ENCODE measurements around the gene ASPM. TPM values are rescaled to one million over a fixed set of nuclear protein-coding genes. Genes with fewer than 3 reads are reported as not detected.

Gene ASPM
- polyA plus RNA-seq, 1 donor (not counting 4 experiments of a cell fraction or from before 2014, with no cell fraction given): 10.0 TPM

DNA sequence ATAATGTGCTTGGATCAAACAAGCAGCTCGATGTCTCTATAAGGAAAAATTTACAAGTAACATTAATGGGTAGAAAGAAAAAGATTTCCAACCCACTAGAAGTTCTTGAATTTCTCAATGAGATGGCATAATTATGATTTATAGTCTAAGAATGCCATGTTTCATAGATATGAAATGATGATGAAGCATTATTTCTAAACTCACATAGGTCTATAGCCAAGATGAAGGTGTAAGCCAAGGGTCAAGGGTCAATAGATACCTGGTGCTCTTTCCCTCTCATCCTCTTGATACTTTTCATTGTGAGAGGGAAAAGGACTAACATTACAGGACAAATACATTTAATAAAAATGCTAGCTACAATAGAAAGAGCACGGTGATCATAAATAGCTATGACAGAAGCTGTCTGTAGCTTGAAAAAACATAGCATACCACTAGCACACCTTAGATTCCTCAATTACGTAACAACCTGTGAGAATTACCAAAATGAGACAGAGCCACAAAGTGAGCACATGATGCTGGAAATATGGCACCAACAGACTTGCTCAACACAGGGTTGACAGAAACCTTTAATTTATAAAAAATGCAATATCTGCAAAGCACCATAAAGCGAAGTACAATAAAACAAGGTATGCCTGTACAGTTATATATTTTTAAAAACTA lies 53.1 kb downstream of the ASPM start:
- no peaks in the 10 kb centered on the region for H3K9me3 ChIP-seq (ENCODE audit: control insufficient read depth, low read depth, low read length)
- no peak overlapping the region for H3K9ac ChIP-seq (ENCODE audit: control insufficient read depth, extremely low read depth, insufficient read depth, low read length)
- H3K4me3 ChIP-seq (ENCODE audit: control insufficient read depth in 2 of 3, extremely low read depth in 1 of 3, insufficient read depth in 2 of 3, low read depth in 1 of 3, low read length in 3 of 3): no peak overlapping the region
- no peak overlapping the region for H3K27ac ChIP-seq (ENCODE audit: control insufficient read depth, insufficient read depth, low read length)
- TF ChIP-seq, protein P1, sequence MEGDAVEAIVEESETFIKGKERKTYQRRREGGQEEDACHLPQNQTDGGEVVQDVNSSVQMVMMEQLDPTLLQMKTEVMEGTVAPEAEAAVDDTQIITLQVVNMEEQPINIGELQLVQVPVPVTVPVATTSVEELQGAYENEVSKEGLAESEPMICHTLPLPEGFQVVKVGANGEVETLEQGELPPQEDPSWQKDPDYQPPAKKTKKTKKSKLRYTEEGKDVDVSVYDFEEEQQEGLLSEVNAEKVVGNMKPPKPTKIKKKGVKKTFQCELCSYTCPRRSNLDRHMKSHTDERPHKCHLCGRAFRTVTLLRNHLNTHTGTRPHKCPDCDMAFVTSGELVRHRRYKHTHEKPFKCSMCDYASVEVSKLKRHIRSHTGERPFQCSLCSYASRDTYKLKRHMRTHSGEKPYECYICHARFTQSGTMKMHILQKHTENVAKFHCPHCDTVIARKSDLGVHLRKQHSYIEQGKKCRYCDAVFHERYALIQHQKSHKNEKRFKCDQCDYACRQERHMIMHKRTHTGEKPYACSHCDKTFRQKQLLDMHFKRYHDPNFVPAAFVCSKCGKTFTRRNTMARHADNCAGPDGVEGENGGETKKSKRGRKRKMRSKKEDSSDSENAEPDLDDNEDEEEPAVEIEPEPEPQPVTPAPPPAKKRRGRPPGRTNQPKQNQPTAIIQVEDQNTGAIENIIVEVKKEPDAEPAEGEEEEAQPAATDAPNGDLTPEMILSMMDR (optimal IDR thresholded peaks at IDR 0.05 in 1 of 3, IDR thresholded peaks at IDR 0.05 in 1 of 3, conservative IDR thresholded peaks at IDR 0.05 in 1 of 3; ENCODE audit: extremely low read depth in 1 of 3, insufficient read depth in 2 of 3, low read length in 3 of 3): no peak
- no peak for TF ChIP-seq EZH2 (IDR thresholded peaks at IDR 0.05; ENCODE audit: low read length)
- H3K9me1 ChIP-seq (ENCODE audit: control insufficient read depth, extremely low read depth, insufficient read depth, low read length): no peaks in the 10 kb centered on the region
- FAIRE-seq (no peak), DNase-seq (ENCODE audit: low read depth, low spot score) (no peak)
- no peaks in the 10 kb centered on the region for H3K27me3 ChIP-seq (ENCODE audit: control insufficient read depth, extremely low read depth, insufficient read depth, low read length)
- H3K36me3 ChIP-seq (ENCODE audit: control insufficient read depth in 2 of 2, extremely low read depth in 1 of 2, insufficient read depth in 2 of 2, low read length in 2 of 2): peaks cover 0 to 2% of the 10 kb centered on the region in 2 experiments
- H3K79me2 ChIP-seq (ENCODE audit: control insufficient read depth, insufficient read depth, low read length): no peaks in the 10 kb centered on the region
- H2AFZ ChIP-seq (ENCODE audit: control insufficient read depth, low read length): no peak overlapping the region
- H3K4me1 ChIP-seq (ENCODE audit: control insufficient read depth, extremely low read depth, insufficient read depth, low read length): no peaks in the 10 kb centered on the region
- H3K4me2 ChIP-seq (ENCODE audit: control insufficient read depth, extremely low read depth, insufficient read depth, low read depth, low read length): no peak overlapping the region
- H4K20me1 ChIP-seq (ENCODE audit: control insufficient read depth, extremely low read depth, insufficient read depth, low read length): no peaks in the 10 kb centered on the region
- dilution Hi-C loops (cut with MboI; ENCODE audit: extremely low pct_ligation_motif_present, low sequenced_read_pairs): no loop called here

DNA sequence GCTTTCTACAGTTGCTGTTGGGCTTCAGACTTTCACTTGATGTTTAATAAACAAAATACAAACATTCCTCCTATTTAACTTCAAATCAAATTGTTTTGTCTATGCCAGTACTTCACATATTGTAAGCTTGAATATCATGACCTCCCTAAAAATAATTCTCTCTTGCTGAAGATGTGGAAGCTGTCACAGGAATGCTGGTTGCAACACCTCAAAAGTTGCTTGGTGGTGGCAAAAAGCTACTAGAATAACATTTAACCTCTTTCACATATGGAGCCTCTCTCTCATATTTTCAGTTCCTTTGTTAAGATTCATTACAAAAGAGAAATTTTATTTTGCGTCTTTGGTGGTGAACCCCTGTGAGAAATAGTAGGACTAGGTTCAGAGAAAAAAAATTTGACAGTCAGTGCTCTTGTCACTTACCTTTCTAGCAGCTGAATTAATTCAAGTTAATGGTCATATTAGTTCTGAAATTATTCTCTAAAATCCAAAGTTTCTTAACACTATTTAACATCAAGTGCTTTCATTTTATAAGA lies 53.9 kb downstream of the ASPM start:
- DNase-seq (ENCODE audit: low read depth, low spot score) (no peak), FAIRE-seq (no peak)
- no peaks in the 10 kb centered on the region for H3K27me3 ChIP-seq (ENCODE audit: control insufficient read depth, extremely low read depth, insufficient read depth, low read length)
- no peak overlapping the region for H3K27ac ChIP-seq (ENCODE audit: control insufficient read depth, insufficient read depth, low read length)
- no peaks in the 10 kb centered on the region for H3K9me3 ChIP-seq (ENCODE audit: control insufficient read depth, low read depth, low read length)
- no peaks in the 10 kb centered on the region for H3K9me1 ChIP-seq (ENCODE audit: control insufficient read depth, extremely low read depth, insufficient read depth, low read length)
- H3K4me1 ChIP-seq (ENCODE audit: control insufficient read depth, extremely low read depth, insufficient read depth, low read length): no peaks in the 10 kb centered on the region
- no peak overlapping the region for H3K4me2 ChIP-seq (ENCODE audit: control insufficient read depth, extremely low read depth, insufficient read depth, low read depth, low read length)
- dilution Hi-C loops (cut with MboI; ENCODE audit: extremely low pct_ligation_motif_present, low sequenced_read_pairs): no loop called here
- no peak for TF ChIP-seq EZH2 (IDR thresholded peaks at IDR 0.05; ENCODE audit: low read length)
- TF ChIP-seq, protein P1 (optimal IDR thresholded peaks at IDR 0.05 in 1 of 3, IDR thresholded peaks at IDR 0.05 in 1 of 3, conservative IDR thresholded peaks at IDR 0.05 in 1 of 3; ENCODE audit: extremely low read depth in 1 of 3, insufficient read depth in 2 of 3, low read length in 3 of 3): no peak
- H4K20me1 ChIP-seq (ENCODE audit: control insufficient read depth, extremely low read depth, insufficient read depth, low read length): no peaks in the 10 kb centered on the region
- peaks cover 0 to 6% of the 10 kb centered on the region in 2 experiments for H3K36me3 ChIP-seq (ENCODE audit: control insufficient read depth in 2 of 2, extremely low read depth in 1 of 2, insufficient read depth in 2 of 2, low read length in 2 of 2)
- no peaks in the 10 kb centered on the region for H3K79me2 ChIP-seq (ENCODE audit: control insufficient read depth, insufficient read depth, low read length)
- H3K9ac ChIP-seq (ENCODE audit: control insufficient read depth, extremely low read depth, insufficient read depth, low read length): no peak overlapping the region
- H3K4me3 ChIP-seq (ENCODE audit: control insufficient read depth in 2 of 3, extremely low read depth in 1 of 3, insufficient read depth in 2 of 3, low read depth in 1 of 3, low read length in 3 of 3): no peak overlapping the region
- H2AFZ ChIP-seq (ENCODE audit: control insufficient read depth, low read length): no peak overlapping the region
